AG09309 (cell line): ENCODE data around the gene PRPF6.

Experiments used
- DNase-seq: peaks from one replicate; pipeline ENCODE4 v3.0.0-alpha.2; 2010; ENCODE audit warnings: low read depth
- H3K4me3 ChIP-seq: 2 replicates; pipeline ENCODE4 v1.5.1; 2011; ENCODE audit warnings: mild to moderate bottlenecking, low read depth, low read length, moderate library complexity; ENCODE audit not compliant: control insufficient read depth
- TF ChIP-seq, protein P1 (sequence below): IDR thresholded peaks from 2 replicates; pipeline ENCODE4 v1.5.1; 2011; ENCODE audit warnings: mild to moderate bottlenecking, low read depth, low read length, inconsistent platforms; ENCODE audit not compliant: insufficient read depth, control insufficient read depth; ENCODE audit errors: missing control alignments

The PRPF6 gene

DNA sequence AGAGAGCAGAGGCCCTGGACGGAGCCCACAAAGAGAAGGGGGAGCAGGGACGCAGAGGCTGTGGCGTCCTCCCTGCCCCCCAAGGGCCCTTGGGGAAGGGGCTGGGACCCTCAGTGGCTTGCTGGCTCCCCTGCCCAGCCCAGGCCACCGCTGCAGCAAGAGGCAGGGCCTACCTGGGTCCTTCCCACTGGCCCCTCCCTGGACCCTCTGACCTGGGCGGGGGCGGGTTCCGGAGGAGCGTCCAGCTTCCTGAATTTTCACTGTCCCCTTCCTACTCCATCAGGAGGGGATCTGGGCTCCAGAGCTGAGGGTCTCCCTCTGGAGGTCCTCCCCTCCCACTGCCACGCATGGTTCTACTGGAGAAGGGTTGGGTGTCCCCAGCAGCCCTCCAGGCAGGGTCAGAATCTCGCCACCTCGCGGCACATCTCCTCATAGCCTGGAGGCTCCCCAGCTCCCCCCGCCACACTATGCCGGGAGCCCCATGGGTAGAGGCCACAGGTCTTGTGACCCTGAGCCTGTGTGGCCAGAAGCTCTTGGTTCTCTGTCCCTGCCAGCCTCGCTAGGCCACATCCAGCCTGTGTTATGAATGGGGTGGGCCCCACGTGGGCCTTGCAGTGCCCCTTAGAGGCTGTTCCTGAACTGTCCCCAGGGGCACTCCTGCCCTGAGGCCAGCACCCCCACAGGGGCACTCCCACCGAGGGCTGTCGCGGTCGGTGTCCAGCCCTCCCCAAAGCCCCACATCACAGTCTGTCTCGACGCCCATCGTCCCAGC, 69.5 kb downstream of the PRPF6 start:
- DNase-seq = no peak
- TF ChIP-seq, protein P1, sequence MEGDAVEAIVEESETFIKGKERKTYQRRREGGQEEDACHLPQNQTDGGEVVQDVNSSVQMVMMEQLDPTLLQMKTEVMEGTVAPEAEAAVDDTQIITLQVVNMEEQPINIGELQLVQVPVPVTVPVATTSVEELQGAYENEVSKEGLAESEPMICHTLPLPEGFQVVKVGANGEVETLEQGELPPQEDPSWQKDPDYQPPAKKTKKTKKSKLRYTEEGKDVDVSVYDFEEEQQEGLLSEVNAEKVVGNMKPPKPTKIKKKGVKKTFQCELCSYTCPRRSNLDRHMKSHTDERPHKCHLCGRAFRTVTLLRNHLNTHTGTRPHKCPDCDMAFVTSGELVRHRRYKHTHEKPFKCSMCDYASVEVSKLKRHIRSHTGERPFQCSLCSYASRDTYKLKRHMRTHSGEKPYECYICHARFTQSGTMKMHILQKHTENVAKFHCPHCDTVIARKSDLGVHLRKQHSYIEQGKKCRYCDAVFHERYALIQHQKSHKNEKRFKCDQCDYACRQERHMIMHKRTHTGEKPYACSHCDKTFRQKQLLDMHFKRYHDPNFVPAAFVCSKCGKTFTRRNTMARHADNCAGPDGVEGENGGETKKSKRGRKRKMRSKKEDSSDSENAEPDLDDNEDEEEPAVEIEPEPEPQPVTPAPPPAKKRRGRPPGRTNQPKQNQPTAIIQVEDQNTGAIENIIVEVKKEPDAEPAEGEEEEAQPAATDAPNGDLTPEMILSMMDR = no peak
- no peak overlapping the region for H3K4me3 ChIP-seq

GRCh38 chr20:64051033-64051452, 70.1 kb downstream of the PRPF6 start:
- DNase-seq = no peak
- TF ChIP-seq, protein P1 = no peak
- no peak overlapping the region for H3K4me3 ChIP-seq

DNA sequence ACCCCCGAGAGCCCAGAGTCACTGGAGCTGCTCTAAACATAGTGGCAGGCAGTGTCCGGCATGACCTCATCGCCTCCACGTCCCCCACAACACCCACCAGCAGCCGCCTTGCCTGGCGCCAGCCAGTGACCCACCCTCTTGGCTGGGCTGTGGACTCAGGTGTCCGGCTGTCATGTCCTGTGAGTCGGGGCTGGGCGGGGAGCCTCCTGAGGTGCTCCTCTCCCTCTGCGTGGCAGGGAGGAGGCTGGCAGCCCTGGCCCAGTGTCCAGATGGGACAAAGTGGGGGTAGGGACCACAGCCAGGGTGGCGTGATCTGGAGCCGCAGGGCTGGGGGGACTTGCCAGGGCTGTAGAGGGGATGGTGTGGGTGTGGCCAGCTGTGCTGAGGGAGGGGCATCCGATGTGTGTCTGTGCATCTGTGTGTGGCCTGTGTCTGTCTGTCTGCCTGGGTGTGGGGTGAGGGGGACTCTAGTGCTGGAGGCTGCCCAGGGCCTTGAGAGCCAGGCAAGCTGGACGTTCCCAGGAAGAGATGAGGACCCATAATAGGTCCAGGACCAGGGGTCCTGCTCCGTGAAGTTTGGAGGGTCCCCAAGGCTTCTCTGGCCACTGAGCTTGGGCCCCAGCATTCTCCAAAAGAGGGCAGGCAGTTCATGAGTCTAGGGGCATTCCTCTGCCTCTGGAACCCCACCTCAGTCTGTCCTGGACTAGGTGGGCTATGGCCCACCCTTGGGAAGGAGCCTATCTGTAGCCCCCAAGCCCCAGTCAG, 70.8 kb downstream of the PRPF6 start:
- no peak for DNase-seq
- TF ChIP-seq, protein P1 = no peak
- no peak overlapping the region for H3K4me3 ChIP-seq

DNA sequence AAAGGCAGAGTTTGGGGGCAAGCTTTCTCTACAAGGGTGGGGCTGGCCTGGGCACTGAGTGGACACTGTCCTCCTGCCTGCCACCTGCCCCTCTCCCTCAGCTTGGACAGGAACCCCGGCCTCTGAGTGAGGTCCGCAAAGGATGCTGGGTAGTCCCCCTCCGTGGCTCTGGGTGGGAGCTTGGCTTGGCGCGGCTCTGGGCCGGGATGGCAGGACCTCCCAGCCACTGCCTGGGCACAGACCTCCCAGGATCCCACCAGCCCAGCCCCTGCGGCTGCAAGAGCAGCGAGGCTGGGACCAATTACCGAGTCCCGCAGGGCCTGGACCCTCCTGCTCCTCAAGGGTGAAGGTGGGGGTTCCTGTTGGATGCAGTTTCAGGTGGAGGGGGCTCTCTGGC, 71.4 kb downstream of the PRPF6 start:
- no peak for DNase-seq
- H3K4me3 ChIP-seq = no peak overlapping the region
- TF ChIP-seq, protein P1 = no peak

DNA sequence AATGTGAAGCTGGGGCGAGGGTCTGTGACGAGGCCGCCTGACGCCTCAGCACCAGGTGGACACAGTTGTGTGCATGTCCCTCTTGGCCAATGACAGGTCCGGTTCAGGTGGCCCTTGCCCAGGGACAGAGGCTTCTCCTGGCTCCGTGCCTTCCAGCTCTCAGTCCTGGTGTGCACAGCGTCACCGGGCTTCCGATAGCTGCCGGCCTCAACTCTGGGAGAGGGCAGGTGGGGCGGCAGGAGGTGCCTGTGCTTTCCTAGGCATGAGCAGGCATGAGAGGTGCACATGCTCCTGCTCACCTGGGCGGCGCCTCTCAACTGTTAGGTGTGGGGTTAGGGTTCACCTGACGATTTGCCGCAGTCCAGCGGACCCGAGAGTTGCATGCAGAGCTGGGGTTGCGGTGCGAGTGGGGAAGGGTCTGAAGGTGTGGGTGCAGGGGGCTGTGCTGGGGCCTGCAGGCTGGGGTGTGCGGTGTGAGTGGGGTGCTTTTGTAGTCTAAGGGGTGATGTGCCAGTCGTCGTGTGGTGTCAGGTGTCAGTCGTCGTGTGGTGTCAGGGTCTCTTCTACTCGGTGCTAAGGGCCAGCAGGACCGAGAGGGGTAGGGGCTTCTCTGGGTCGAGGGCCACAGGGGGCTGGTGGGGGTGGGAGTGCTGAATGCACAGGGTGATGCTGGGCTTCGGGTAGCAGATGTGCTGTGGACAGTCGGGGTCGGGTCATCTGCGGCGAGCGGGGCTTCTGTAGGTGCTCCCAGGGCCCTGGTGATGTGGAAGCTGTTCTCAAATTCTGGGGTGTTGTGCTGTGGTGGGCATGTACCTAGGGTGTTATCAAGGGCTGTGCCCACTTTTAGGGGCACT, 72.3 kb downstream of the PRPF6 start:
- no peak overlapping the region for H3K4me3 ChIP-seq
- TF ChIP-seq, protein P1 = no peak
- no peak for DNase-seq
